ENCODE data around the gene TSR2.
"Not testable (repeated sequence)": the region's sequence is repeated elsewhere in the genome, so short reads cannot be mapped to it uniquely, and the experiment has no call there.

TSR2 gene

GRCh38 chrX:54473993-54474859 lies 34.0 kb downstream of the TSR2 start:
- DNase-seq = no peak

GRCh38 chrX:54479136-54480111 lies 39.2 kb downstream of the TSR2 start:
- no peak for DNase-seq

- DNase-seq = no peak
These were observed 42.8 kb downstream of the TSR2 start for GRCh38 chrX:54482839-54483593.

- DNase-seq = no peak
These were observed 43.7 kb downstream of the TSR2 start for GRCh38 chrX:54483946-54484345.

GRCh38 chrX:54484666-54485065 lies 44.5 kb downstream of the TSR2 start:
- no peak for DNase-seq

DNA sequence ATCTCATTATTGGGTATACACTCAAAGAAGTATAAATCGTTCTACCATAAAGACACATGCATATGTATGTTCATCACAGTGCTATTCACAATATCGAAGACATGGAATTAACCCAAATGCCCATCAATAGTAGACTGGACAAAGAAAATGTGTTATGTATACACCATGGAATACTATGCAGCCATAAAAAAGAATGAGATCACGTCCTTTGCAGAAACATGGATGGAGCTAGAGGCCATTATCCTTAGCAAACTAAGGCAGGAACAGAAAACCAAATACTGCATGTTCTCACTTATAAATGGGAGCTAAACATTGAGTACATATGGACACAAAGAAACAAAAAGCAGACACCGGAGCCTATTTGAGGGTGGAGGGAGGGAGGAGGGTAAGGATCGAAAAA lies 49.6 kb downstream of the TSR2 start:
- not testable (repeated sequence) for DNase-seq

DNA sequence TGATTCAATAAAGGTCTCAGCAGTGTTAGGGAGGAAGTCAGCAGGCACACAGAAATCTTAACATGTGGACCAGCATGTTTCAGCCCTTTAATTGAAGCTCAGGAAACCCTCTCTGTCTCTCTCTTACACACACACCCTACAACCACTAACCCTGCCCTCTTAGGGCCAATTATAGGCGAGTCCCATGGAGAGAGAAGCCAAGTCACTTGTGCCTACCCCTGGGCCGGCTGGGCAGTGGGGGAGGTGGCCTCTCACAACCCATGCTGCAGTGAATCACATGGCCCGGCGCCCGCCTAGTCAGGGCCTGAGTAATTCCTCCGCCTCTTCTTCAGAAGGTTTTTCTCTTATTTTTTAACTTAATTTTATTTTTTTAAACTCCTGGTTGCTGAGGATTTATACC lies 52.1 kb downstream of the TSR2 start:
- DNase-seq = no peak

DNA sequence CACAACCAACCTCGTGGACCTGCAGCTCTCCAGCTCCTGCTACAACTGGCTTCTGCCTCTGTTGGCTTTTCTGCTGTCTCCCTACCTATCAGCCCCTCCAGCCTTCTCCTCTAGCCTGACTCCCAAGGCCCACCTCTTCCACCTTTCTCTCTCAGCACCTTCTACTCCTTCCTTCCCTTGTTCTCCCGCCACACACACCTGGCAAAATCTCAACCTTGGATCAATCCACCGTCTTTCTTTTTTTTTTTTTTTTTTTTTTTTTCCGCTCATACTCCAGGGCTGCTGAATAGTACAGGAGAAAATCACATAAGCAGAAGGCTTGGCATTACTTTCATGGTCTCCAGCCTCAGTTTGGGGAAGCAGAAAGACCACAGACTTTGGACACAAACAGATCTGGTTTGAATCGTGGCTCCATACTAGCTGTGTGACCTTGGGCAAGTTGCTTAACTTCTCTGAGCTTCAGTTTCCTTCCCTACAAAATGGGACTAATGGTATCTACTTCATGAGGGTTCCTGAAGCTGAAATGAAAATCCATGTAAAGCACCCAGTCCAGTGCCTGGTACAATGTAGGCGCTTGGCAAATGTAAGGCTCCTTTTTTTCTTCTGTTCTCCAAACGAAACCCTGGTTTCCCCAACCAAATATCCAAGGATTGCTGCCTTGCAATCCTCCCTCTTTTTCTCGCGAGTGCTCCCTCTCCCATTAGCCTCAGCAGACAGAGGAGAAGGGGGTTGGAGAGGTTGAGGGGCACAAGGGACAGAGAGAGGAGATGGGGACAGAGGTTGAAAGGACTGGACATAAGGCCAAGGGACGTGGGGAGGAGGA lies 54.2 kb downstream of the TSR2 start:
- DNase-seq = no peak
